Duodenal mucosa (tissue), 2 donors: ENCODE measurements around the gene YBX1.

Source experiments
- H3K27ac ChIP-seq: one replicate; pipeline ENCODE4 v1.7.0; 2013; ENCODE audit warnings: low read depth, low read length
- H3K27me3 ChIP-seq, 2 donors: one replicate each; pipeline ENCODE4 v1.7.0; 2013; ENCODE audit warnings: low read length in 2 of 2, control low read depth in 1 of 2; ENCODE audit not compliant: insufficient read depth in 2 of 2, control insufficient read depth in 1 of 2
- H3K36me3 ChIP-seq, 2 donors: one replicate each; pipeline ENCODE4 v1.7.0; 2013; ENCODE audit warnings: low read length in 2 of 2, control low read depth in 1 of 2; ENCODE audit not compliant: insufficient read depth in 2 of 2, control insufficient read depth in 1 of 2
- H3K4me1 ChIP-seq, 2 donors: one replicate each; pipeline ENCODE4 v1.7.0; 2013; ENCODE audit warnings: low read length in 2 of 2, control low read depth in 1 of 2; ENCODE audit not compliant: insufficient read depth in 2 of 2, control insufficient read depth in 1 of 2
- H3K4me3 ChIP-seq, 2 donors: one replicate each; pipeline ENCODE4 v1.7.0; 2013; ENCODE audit warnings: low read length in 2 of 2, low read depth in 1 of 2
- H3K9ac ChIP-seq, 2 donors: one replicate each; pipeline ENCODE4 v1.7.0; 2013; ENCODE audit warnings: low read length in 2 of 2, low read depth in 1 of 2
- H3K9me3 ChIP-seq, 2 donors: one replicate each; pipeline ENCODE4 v1.7.0; 2013; ENCODE audit warnings: low read length in 2 of 2, control low read depth in 1 of 2; ENCODE audit not compliant: control insufficient read depth in 1 of 2

Gene YBX1

GRCh38 chr1:42739753-42740700 is 57.8 kb downstream of the YBX1 start, which contains the start of gene CLDN19:
Gene CLDN19, minus strand, starts transcription at chr1:42740236. Its CDS starts 173 bp downstream, at chr1:42740063.
- H3K9ac ChIP-seq = no peak within 1 kb of the TSS
- H3K36me3 ChIP-seq = no peaks in the 10 kb centered on the region
- no peaks in the 10 kb centered on the region for H3K27me3 ChIP-seq
- H3K9me3 ChIP-seq = no peaks in the 10 kb centered on the region
- no peak within 1 kb of the TSS for H3K4me3 ChIP-seq
- no peak within 1 kb of the TSS for H3K27ac ChIP-seq
- H3K4me1 ChIP-seq = peaks cover 14 to 28% of the 10 kb centered on the region in 2 donors

GRCh38 chr1:42740851-42741580 is 58.8 kb downstream of the YBX1 start:
- Histone ChIP-seq H3K27ac (no peak overlapping the region), H3K9ac (no peak overlapping the region), H3K4me3 (no peak overlapping the region), H3K27me3 (no peaks in the 10 kb centered on the region), H3K36me3 (peaks cover 0 to 4% of the 10 kb centered on the region in 2 donors), H3K9me3 (no peaks in the 10 kb centered on the region), H3K4me1 (peaks cover 9 to 22% of the 10 kb centered on the region in 2 donors)

- Histone ChIP-seq H3K9me3 (no peaks in the 10 kb centered on the region), H3K9ac (no peak overlapping the region), H3K27me3 (no peaks in the 10 kb centered on the region), H3K4me3 (no peak overlapping the region), H3K4me1 (peaks cover 5 to 15% of the 10 kb centered on the region in 2 donors), H3K36me3 (peaks cover 5 to 8% of the 10 kb centered on the region in 2 donors), H3K27ac (no peak overlapping the region)
Observed at GRCh38 chr1:42741706-42742105, 59.5 kb downstream of the YBX1 start.

- no peak overlapping the region for H3K27ac ChIP-seq
- H3K36me3 ChIP-seq = peaks cover 5 to 10% of the 10 kb centered on the region in 2 donors
- H3K4me1 ChIP-seq = peaks cover 5 to 10% of the 10 kb centered on the region in 2 donors
- H3K27me3 ChIP-seq = no peaks in the 10 kb centered on the region
- no peak overlapping the region for H3K4me3 ChIP-seq
- H3K9ac ChIP-seq = no peak overlapping the region
- no peaks in the 10 kb centered on the region for H3K9me3 ChIP-seq
Observed at GRCh38 chr1:42742141-42742540, 59.9 kb downstream of the YBX1 start.

GRCh38 chr1:42742617-42743316 is 60.5 kb downstream of the YBX1 start:
- H3K4me3 ChIP-seq = no peak overlapping the region
- no peaks in the 10 kb centered on the region for H3K27me3 ChIP-seq
- H3K4me1 ChIP-seq = peaks cover 4 to 5% of the 10 kb centered on the region in 2 donors
- no peak overlapping the region for H3K9ac ChIP-seq
- H3K27ac ChIP-seq = no peak overlapping the region
- H3K9me3 ChIP-seq = no peaks in the 10 kb centered on the region
- peaks cover 5 to 13% of the 10 kb centered on the region in 2 donors for H3K36me3 ChIP-seq

- Histone ChIP-seq H3K4me1 (peaks cover 3 to 5% of the 10 kb centered on the region in 2 donors), H3K4me3 (no peak overlapping the region), H3K9me3 (no peaks in the 10 kb centered on the region), H3K27me3 (no peaks in the 10 kb centered on the region), H3K9ac (no peak overlapping the region), H3K36me3 (peaks cover 5 to 19% of the 10 kb centered on the region in 2 donors), H3K27ac (no peak overlapping the region)
Observed at GRCh38 chr1:42743317-42744147, 61.3 kb downstream of the YBX1 start.

- Histone ChIP-seq H3K4me3 (no peak overlapping the region), H3K9ac (no peak overlapping the region), H3K27me3 (no peaks in the 10 kb centered on the region), H3K36me3 (peaks cover 5 to 25% of the 10 kb centered on the region in 2 donors), H3K9me3 (no peaks in the 10 kb centered on the region), H3K4me1 (peaks cover 3 to 5% of the 10 kb centered on the region in 2 donors), H3K27ac (no peak overlapping the region)
Observed at GRCh38 chr1:42744148-42744413, 61.9 kb downstream of the YBX1 start.

- peaks cover 11 to 34% of the 10 kb centered on the region in 2 donors for H3K36me3 ChIP-seq
Observed at GRCh38 chr1:42745851-42746250, 63.6 kb downstream of the YBX1 start.

GRCh38 chr1:42746436-42747105 is 64.4 kb downstream of the YBX1 start:
- Histone ChIP-seq H3K4me3 (no peak overlapping the region), H3K4me1 (no peaks in the 10 kb centered on the region), H3K27me3 (no peaks in the 10 kb centered on the region), H3K9ac (no peak overlapping the region), H3K9me3 (no peaks in the 10 kb centered on the region), H3K27ac (no peak overlapping the region), H3K36me3 (peaks cover 11 to 34% of the 10 kb centered on the region in 2 donors)

More at GRCh38 chr1:42745851-42746250, 63.6 kb downstream of the YBX1 start:
- Histone ChIP-seq H3K9ac (no peak overlapping the region), H3K4me3 (no peak overlapping the region), H3K9me3 (no peaks in the 10 kb centered on the region), H3K4me1 (no peaks in the 10 kb centered on the region), H3K27me3 (no peaks in the 10 kb centered on the region), H3K27ac (no peak overlapping the region)
